GM04504 (cell line): Measurements from ENCODE around the gene MAPK1.
"Not testable (repeated sequence)": the region's sequence is repeated elsewhere in the genome, so short reads cannot be mapped to it uniquely, and the experiment has no call there.

Experiments
- DNase-seq: peaks from one replicate; pipeline ENCODE4 v3.0.0-alpha.2; 2012; ENCODE audit warnings: low read depth

Gene MAPK1

GRCh38 chr22:21845558-21846453 lies 21.6 kb downstream of the MAPK1 start:
- no peak for DNase-seq

- DNase-seq, result no peak
These were observed 24.5 kb downstream of the MAPK1 start for GRCh38 chr22:21842946-21843345.

- DNase-seq, result no peak
These were observed 26.0 kb downstream of the MAPK1 start for GRCh38 chr22:21841422-21841821.

- no peak for DNase-seq
These were observed 27.1 kb downstream of the MAPK1 start for GRCh38 chr22:21840236-21840823.

- no peak for DNase-seq
These were observed 27.7 kb downstream of the MAPK1 start for GRCh38 chr22:21839765-21840140.

GRCh38 chr22:21839104-21839764 lies 28.2 kb downstream of the MAPK1 start:
- DNase-seq, result not testable (repeated sequence)

GRCh38 chr22:21837248-21837979 lies 30.0 kb downstream of the MAPK1 start:
- peak; percentile 70 for DNase-seq

GRCh38 chr22:21836486-21836885 lies 31.0 kb downstream of the MAPK1 start:
- DNase-seq, result not testable (repeated sequence)

- DNase-seq, result no peak
These were observed 32.1 kb downstream of the MAPK1 start for GRCh38 chr22:21835378-21835777.

GRCh38 chr22:21834869-21835268 lies 32.6 kb downstream of the MAPK1 start:
- DNase-seq, result no peak

GRCh38 chr22:21832291-21833290 lies 34.9 kb downstream of the MAPK1 start:
- DNase-seq, result no peak

- no peak for DNase-seq
These were observed 37.9 kb downstream of the MAPK1 start for GRCh38 chr22:21829523-21829922.

- DNase-seq, result no peak
These were observed 39.2 kb downstream of the MAPK1 start for GRCh38 chr22:21828268-21828638.

GRCh38 chr22:21827628-21828267 lies 39.7 kb downstream of the MAPK1 start:
- no peak for DNase-seq

- no peak for DNase-seq
These were observed 41.2 kb downstream of the MAPK1 start for GRCh38 chr22:21826204-21826603.

- DNase-seq, result not testable (repeated sequence)
These were observed 42.5 kb downstream of the MAPK1 start for GRCh38 chr22:21824962-21825361.

GRCh38 chr22:21824445-21824912 lies 43.0 kb downstream of the MAPK1 start:
- DNase-seq, result no peak

- no peak for DNase-seq
These were observed 43.6 kb downstream of the MAPK1 start for GRCh38 chr22:21823740-21824444.

GRCh38 chr22:21819183-21819770 lies 48.2 kb downstream of the MAPK1 start:
- no peak for DNase-seq
